NOMO-1 (cell line): ENCODE results near the gene DNAH11.

Experiments used
- DNase-seq, 2 experiments: peaks; one replicate each; lab custom pipeline; 2025; ENCODE audit not compliant: unreplicated experiment in 2 of 2; lab: John Stamatoyannopoulos, UW

DNAH11 gene

GRCh38 chr7:21547501-21547900, 4.7 kb downstream of the DNAH11 start:
- peak; percentile 17 to 61 for DNase-seq

DNA sequence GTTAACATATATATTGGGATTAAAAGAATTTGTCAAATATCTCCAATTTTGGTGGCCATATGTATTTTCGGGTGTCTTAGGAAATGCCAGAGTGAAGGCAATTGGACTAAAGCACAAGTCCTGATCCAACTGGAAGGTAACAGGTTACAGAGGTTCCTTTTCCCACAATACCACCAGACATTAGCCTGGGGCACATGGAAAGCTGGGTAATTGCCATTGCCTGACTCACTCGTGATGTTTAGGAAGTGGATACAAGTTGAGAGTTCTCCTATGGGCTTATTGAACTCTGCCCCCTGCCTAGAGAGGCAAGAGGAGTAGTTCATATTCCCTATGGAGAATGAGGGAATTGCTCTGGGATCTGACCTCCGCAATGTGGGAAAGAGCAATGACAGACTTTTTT, 5.7 kb downstream of the DNAH11 start:
- no peak for DNase-seq

GRCh38 chr7:21550076-21550475, 7.2 kb downstream of the DNAH11 start:
- DNase-seq, result no peak

DNA sequence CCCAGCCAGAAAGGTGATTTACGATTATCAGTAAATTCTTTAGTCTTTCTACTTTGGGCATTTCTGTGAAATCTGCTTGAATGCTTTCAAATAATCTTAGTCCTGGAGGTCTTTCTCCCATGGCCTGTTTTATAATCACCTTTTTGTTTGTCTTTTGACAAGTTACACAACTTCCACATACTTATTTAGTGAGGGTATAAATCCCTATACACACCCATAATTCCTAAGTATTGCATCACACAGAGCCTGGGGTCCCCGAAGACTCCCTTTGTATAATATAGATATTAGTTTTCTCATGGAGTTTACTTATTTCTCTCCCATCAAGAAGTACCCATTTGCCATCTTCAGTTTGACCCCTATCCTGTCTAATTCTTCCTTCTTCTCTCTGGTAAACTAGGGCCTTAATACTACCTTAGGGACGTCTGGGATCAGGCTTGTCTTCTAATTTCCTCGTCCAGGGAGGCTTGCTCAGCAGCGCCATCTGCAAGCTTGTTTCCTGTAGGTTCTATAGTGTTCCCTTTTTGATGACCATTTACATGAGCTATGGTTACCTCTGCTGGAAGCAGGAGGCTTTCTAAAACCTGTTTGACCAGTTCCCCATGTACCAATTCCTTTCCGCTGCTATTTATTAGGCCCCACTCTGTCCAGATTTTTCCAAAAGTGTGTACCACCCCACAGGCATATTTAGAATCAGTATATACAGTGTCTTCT, 8.1 kb downstream of the DNAH11 start:
- DNase-seq, result no peak

- no peak for DNase-seq
Observed at GRCh38 chr7:21562385-21562784, 19.5 kb downstream of the DNAH11 start.

DNA sequence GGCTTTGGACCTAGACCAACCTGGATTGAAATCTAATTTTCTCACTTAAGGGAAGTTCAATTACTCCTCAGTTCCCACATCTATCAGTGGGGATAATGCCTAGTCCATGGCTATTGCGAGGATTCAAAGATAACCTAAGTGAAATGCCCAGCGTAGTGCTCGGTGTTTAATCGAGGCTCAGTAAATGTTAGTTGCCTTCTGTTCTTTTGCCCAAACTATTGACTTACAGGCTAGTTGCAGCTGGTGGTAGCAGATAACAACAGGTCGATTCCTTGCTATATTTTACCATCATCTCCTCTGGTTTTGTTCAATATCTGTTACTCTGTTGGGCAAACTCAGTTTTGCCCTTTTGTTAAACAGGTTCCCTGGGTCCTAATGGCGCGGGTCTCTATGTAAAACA, 22.8 kb downstream of the DNAH11 start:
- DNase-seq, result no peak

GRCh38 chr7:21566094-21566493, 23.3 kb downstream of the DNAH11 start:
- DNase-seq, result no peak

DNA sequence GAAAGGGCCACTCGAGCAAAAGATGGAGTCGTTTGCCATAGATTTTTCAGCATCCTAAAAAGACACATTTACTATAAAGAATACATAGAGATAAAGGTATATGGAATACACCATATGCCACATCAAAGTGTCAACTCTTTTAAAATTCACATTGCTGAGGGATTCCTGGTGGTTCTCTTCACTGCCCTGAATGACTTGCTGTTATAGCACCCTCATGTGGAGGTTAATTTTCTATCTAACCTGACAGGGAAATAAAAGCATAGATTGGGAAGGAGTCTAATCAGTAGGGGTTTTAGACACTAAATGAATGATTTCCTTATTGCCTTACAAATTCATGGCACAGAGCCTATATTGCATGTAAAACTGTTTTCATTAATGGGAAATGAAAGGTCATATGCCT, 25.9 kb downstream of the DNAH11 start:
- DNase-seq, result no peak

GRCh38 chr7:21572331-21573313, 29.8 kb downstream of the DNAH11 start:
- DNase-seq, result no peak

GRCh38 chr7:21579341-21580072, 36.7 kb downstream of the DNAH11 start:
- peak in 1 of 2 experiments; percentile 61 for DNase-seq

GRCh38 chr7:21580073-21580521, 37.3 kb downstream of the DNAH11 start:
- DNase-seq, result peak; percentile 72 to 94

DNA sequence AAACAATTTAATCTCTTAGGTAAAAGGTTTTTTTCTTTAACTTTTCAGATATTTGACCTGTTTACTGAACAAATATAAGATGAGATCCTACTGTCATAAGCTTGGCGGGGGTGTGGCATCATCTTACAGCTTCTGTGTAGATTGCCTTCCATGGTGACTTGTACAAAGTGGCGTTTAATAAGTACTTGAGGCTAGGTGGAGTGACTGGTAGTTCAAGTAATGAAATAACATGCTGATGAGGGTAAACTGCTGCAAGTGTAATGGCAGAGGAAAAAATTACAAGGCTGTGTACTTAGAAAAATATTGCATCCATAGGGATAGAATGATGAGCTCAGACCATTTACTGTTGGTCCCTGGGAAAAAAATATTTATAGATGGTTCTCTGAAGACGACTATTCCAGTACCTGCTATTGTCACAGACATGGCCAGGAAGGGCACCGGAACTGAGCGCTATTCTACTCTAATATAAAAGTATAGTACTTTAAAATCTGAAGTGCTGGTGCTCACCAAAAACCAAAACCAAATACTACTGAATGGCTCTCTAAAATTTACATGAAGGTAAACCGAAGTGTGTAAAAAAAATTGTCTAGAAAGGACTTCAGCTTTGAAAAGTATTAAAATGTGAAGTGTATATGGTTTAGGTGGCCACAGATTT, 42.4 kb downstream of the DNAH11 start:
- no peak for DNase-seq

- no peak for DNase-seq
Observed at GRCh38 chr7:21587139-21587784, 44.4 kb downstream of the DNAH11 start.

DNA sequence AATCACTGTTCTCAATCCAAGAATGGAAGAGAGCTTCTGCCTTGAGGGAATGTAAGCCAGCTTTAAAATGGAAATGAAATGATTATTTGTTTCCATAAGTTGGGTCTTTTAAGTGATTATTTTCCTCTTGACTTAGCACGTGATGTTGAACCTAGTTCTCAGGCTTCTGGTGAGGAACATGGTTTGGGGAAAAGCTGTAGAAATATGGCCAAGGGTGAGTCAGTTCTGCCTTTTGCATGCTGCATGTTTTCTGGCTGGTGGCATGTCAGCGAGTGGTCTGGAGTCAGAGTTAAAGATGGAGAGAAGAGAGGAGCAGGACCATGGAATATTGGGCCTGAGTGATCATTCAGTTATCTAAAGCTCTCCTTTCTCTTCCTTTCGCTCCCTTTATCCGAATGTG, 54.0 kb downstream of the DNAH11 start:
- DNase-seq, result no peak

GRCh38 chr7:21603462-21603861, 60.6 kb downstream of the DNAH11 start:
- no peak for DNase-seq

GRCh38 chr7:21603972-21604749, 61.3 kb downstream of the DNAH11 start:
- peak in 1 of 2 experiments; percentile 2 for DNase-seq

- no peak for DNase-seq
Observed at GRCh38 chr7:21605008-21605585, 62.3 kb downstream of the DNAH11 start.

DNA sequence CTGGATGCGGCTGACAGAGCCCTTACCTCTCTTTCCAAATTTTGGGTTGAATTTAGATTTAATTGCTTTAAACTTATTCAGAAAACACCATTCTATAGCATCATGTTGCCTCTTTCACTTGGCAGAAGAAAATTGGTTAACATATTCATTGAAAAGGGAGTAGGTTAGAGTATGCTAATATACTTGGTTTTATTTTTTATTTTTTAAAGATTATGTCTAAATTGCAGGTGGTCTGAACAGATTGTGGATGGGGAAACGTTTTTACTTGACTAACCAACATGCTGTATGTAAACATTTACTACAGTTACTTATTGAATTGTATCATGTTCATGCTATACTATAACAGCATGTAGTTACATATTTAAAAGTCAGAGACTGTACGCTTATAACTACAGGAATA, 65.6 kb downstream of the DNAH11 start:
- no peak for DNase-seq

GRCh38 chr7:21611129-21611528, 68.3 kb downstream of the DNAH11 start:
- DNase-seq, result no peak
